Ovary (tissue), 9 donors: ENCODE data around the gene SH3BP5L. TPM values are rescaled to one million over a fixed set of nuclear protein-coding genes. Genes with fewer than 3 reads are reported as not detected.

Source experiments
- DNase-seq, 5 donors: peaks; one replicate each; pipeline ENCODE4 v3.0.0-alpha.2; 2019 to 2020
- H3K27ac ChIP-seq, 2 donors: fragments of 200-600 bp; one replicate each; pipeline versions ENCODE4 v1.5.1 to v1.8.0; 2019 to 2022
- H3K27me3 ChIP-seq: fragments of 200-600 bp; one replicate; pipeline ENCODE4 v1.8.0; 2022
- H3K36me3 ChIP-seq: fragments of 200-600 bp; sonication (generic); one replicate; pipeline ENCODE4 v1.5.1; 2019
- H3K4me1 ChIP-seq: one replicate; pipeline ENCODE4 v1.8.1; 2013; ENCODE audit warnings: mild to moderate bottlenecking, moderate library complexity; ENCODE audit not compliant: insufficient read depth
- H3K4me3 ChIP-seq: fragments of 200-600 bp; sonication (generic); one replicate; pipeline ENCODE4 v1.5.1; 2017
- H3K9me3 ChIP-seq, 2 donors: fragments of 200-600 bp in 1 of 2; sonication (generic) in 1 of 2; one replicate each; pipeline versions ENCODE4 v1.5.1 to v1.8.1; 2013 to 2019; ENCODE audit warnings: mild to moderate bottlenecking in 1 of 2, moderate library complexity in 1 of 2
- EP300 ChIP-seq: sonication (generic); formaldehyde crosslinking; IDR thresholded peaks from one replicate; pipeline ENCODE4 v1.6.1; 2017; ENCODE audit warnings: antibody characterized with exemption
- POLR2A ChIP-seq: fragments of 450-650 bp; IDR thresholded peaks from one replicate; pipeline ENCODE4 v1.6.1; 2017; ENCODE audit warnings: antibody characterized with exemption, mild to moderate bottlenecking, moderate library complexity
- WGBS, 3 donors: extraction: QIAGEN DNeasy Blood & Tissue Kit in 1 of 3; methylation state at CpG; one replicate each; pipeline versions ENCODE4 v1.1.5 to v1.1.7; 2013 to 2017; 5-methylcytosine and 5-hydroxymethylcytosine counted together
- intact Hi-C, 4 donors: fragments of 100-400 bp; cut with DNase I; formaldehyde crosslinking; loops; one replicate each; pipeline versions ENCODE4 v1.11.0 to v1.15.1; 2022 to 2023
- polyA plus RNA-seq, 2 donors: library from polyadenylated mRNA; stranded (reverse); fragments of 200-250 nt in 1 of 2; fragments of 350-450 nt in 1 of 2; fragmentation: Illumina TruSeq in 1 of 2; extraction: RNeasy Lipid Tissue Mini Kit (QIAGEN cat#74804) in 1 of 2; gene quantifications; one replicate each; pipeline ENCODE4 v1.2.3, GENCODE V29; 2013 to 2014
- total RNA-seq, 7 donors: library from RNA; depleted of rRNA in 2 of 7; stranded (reverse); fragments of >200 nt in 2 of 7; fragmentation: NEBNext Ultra II Directional in 3 of 7; extraction: Animal tissue kit (Norgen Biotek cat#: 25700) in 3 of 7; gene quantifications; one replicate each; pipeline versions ENCODE4 v1.1.0 to v1.2.4, GENCODE V29; 2016 to 2023
- TF ChIP-seq, protein P1 (sequence below), 3 donors: fragments of 450-650 bp in 2 of 3; fragments of 200-600 bp in 1 of 3; IDR thresholded peaks; one replicate each; pipeline versions ENCODE4 v1.5.1 to v1.8.0; 2016 to 2022; ENCODE audit warnings: antibody characterized with exemption in 3 of 3, mild to moderate bottlenecking in 1 of 3
- donor health status: DM: no; HTN: no; CAD: no; lungs with moderate emphysema.
- donor health status: DM: no; HTN: no; CAD: no.
- donor health status: Bipolar disorder and iron deficiency.
- donor health status: DM: yes; HTN: yes; CAD: no.
- donor health status: DM: no; HTN: no; CAD: no.
- donor health status: DM: yes; HTN: yes; CAD: no.

Gene SH3BP5L
- total and polyA plus RNA-seq, 9 donors = 8.1 to 16.8 (median 13.8) TPM

DNA sequence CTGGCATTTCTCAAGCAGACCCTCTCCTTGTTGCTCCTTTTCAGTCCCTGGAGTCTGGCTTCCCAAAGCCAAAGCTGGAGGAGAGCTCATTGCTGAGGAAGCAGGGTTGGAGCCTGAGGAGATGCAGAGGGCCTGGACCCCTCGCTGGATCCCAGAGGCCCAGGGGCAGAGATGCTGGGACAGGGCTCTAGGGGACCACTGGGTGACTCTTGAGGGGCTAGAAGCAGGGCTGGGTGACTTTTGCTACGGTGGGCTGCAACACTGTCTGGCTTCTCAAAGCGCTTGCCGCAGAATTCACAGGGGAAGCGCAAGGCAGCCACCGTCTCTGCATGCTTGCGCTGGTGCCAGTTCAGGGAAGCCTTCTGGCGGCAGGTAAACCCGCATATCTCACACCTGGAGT lies 24.4 kb upstream of the SH3BP5L start:
- Histone ChIP-seq H3K4me1 (no peaks in the 10 kb centered on the region), H3K4me3 (no peak overlapping the region), H3K36me3 (no peaks in the 10 kb centered on the region), H3K27ac (no peak overlapping the region), H3K27me3 (no peaks in the 10 kb centered on the region), H3K9me3 (no peaks in the 10 kb centered on the region)
- TF ChIP-seq POLR2A = no peak
- no peak for TF ChIP-seq EP300
- TF ChIP-seq, protein P1, sequence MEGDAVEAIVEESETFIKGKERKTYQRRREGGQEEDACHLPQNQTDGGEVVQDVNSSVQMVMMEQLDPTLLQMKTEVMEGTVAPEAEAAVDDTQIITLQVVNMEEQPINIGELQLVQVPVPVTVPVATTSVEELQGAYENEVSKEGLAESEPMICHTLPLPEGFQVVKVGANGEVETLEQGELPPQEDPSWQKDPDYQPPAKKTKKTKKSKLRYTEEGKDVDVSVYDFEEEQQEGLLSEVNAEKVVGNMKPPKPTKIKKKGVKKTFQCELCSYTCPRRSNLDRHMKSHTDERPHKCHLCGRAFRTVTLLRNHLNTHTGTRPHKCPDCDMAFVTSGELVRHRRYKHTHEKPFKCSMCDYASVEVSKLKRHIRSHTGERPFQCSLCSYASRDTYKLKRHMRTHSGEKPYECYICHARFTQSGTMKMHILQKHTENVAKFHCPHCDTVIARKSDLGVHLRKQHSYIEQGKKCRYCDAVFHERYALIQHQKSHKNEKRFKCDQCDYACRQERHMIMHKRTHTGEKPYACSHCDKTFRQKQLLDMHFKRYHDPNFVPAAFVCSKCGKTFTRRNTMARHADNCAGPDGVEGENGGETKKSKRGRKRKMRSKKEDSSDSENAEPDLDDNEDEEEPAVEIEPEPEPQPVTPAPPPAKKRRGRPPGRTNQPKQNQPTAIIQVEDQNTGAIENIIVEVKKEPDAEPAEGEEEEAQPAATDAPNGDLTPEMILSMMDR (IDR thresholded peaks at IDR 0.05) = no peak
- 86 to 88% (median 87%) methylated on average over 9 of the region's 9 CpGs for WGBS, 3 donors
- no peak for DNase-seq
- intact Hi-C loops = no loop called here

GRCh38 chr1:248849637-248850036 lies 23.9 kb upstream of the SH3BP5L start:
- no peaks in the 10 kb centered on the region for H3K27me3 ChIP-seq
- TF ChIP-seq, protein P1 (IDR thresholded peaks at IDR 0.05) = no peak
- TF ChIP-seq POLR2A = no peak
- TF ChIP-seq EP300 = no peak
- no peaks in the 10 kb centered on the region for H3K4me1 ChIP-seq
- no peak overlapping the region for H3K27ac ChIP-seq
- intact Hi-C loops = no loop called here
- WGBS, 3 donors = 70 to 75% (median 74%) methylated on average over 3 of the region's 3 CpGs
- H3K36me3 ChIP-seq = no peaks in the 10 kb centered on the region
- H3K9me3 ChIP-seq = no peaks in the 10 kb centered on the region
- H3K4me3 ChIP-seq = no peak overlapping the region
- no peak for DNase-seq

DNA sequence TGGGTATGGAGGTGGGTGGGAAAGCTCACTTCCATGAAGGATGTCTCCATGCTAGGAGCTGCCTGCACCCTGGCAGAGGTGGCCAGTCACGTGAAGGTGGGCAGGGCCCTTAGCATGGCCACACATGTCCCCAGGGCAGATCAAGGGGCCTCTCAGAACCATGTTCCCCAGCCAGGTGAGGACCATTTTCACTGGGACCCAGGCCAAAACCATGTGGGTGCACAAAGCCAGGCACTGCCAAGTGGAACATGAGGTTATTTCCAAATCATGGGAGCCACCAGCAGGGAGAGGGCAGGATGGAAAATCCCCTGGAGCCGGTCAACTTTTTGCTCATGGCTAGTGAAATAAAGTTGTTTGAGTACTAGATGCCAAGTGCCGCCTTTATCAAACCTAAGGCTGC lies 23.4 kb upstream of the SH3BP5L start:
- intact Hi-C loops = no loop called here
- no peak overlapping the region for H3K27ac ChIP-seq
- H3K27me3 ChIP-seq = no peaks in the 10 kb centered on the region
- no peak overlapping the region for H3K4me3 ChIP-seq
- H3K36me3 ChIP-seq = no peaks in the 10 kb centered on the region
- WGBS, 3 donors = 82 to 88% (median 84%) methylated on average over 3 of the region's 3 CpGs
- H3K9me3 ChIP-seq = no peaks in the 10 kb centered on the region
- H3K4me1 ChIP-seq = no peaks in the 10 kb centered on the region
- DNase-seq = no peak
- TF ChIP-seq, protein P1 (IDR thresholded peaks at IDR 0.05) = no peak
- TF ChIP-seq POLR2A (no peak), EP300 (no peak)

DNA sequence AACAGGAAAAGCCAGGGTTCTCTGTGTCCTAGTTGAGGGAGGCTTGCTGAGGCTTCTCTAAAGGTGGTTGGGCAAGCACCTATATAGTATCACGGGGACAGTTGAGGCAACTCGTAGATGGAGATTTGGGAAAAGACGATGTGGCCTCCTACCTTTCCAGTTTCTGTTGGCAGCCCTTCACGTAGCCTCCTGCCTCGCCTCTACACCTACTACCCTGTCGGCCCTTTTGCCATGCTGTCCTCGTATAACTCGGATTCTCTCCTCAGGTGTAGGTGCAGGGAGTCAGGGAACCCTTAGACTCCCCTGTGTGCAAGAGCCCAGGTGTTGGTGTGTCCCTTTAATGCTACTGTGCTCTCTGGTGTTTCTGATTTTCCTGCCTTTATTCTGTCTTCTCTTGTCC lies 22.9 kb upstream of the SH3BP5L start:
- Histone ChIP-seq H3K36me3 (no peaks in the 10 kb centered on the region), H3K27ac (no peak overlapping the region), H3K27me3 (no peaks in the 10 kb centered on the region), H3K9me3 (no peaks in the 10 kb centered on the region), H3K4me1 (no peaks in the 10 kb centered on the region), H3K4me3 (no peak overlapping the region)
- intact Hi-C loops = no loop called here
- DNase-seq = no peak
- 90 to 93% (median 90%) methylated on average over 8 of the region's 8 CpGs for WGBS, 3 donors
- TF ChIP-seq EP300 (no peak), POLR2A (no peak)
- TF ChIP-seq, protein P1 (IDR thresholded peaks at IDR 0.05) = no peak
